ENCODE data around the gene GRIN2A.

The GRIN2A gene

DNA sequence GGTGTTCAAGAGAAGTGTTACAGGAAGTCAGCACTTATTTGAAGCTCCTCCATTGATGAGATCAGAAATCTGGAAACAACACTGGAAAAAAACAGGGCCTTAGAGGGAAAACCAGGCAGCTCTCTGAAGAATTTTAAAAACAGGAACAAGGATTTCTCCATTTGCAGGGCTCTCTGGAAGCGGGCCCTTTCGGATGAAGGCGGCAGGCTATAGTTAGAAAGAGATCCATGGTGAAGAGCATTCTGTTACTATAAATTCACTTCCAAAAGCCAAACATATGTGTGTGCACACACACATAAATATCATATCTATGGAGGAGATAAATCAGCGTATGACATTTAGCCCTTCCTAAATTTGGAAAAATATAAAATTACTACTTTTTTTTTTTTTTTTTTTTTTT, 42.6 kb upstream of the GRIN2A start:
- Histone ChIP-seq H4K20me1 (ENCODE audit: insufficient read depth, low read length) (no peaks in the 10 kb centered on the region), H3K79me2 (ENCODE audit: low read length) (no peaks in the 10 kb centered on the region), H3K36me3 (replicated peaks; ENCODE audit: insufficient read depth, low read length) (no peaks in the 10 kb centered on the region), H3K4me1 (ENCODE audit: low read length) (peaks cover 10% of the 10 kb centered on the region; the same call in 1 of the 2 replicates), H3K4me2 (ENCODE audit: low read depth, low read length) (no peak overlapping the region), H3K9me2 (replicated peaks; ENCODE audit: insufficient read depth, low read length) (no peaks in the 10 kb centered on the region), H3K27ac (ENCODE audit: low read length) (no peak overlapping the region), H3F3A (ENCODE audit: insufficient read depth, low read length) (no peaks in the 10 kb centered on the region), H2AFZ (ENCODE audit: low read length) (no peak overlapping the region), H3K9me3 (replicated peaks; ENCODE audit: insufficient read depth, low read length) (no peaks in the 10 kb centered on the region), H3K27me3 (replicated peaks; ENCODE audit: insufficient read depth, low read length) (no peaks in the 10 kb centered on the region), H3K4me3 (ENCODE audit: low read length) (no peak overlapping the region), H3K9ac (ENCODE audit: low read length) (no peak overlapping the region)
- no peak for DNase-seq
- TF ChIP-seq EZH2phosphoT487 (IDR thresholded peaks at IDR 0.05; ENCODE audit: low read length) (no peak), EZH2 (optimal IDR thresholded peaks at IDR 0.05; ENCODE audit: low read depth, low read length) (no peak)
- TF ChIP-seq, protein P1, sequence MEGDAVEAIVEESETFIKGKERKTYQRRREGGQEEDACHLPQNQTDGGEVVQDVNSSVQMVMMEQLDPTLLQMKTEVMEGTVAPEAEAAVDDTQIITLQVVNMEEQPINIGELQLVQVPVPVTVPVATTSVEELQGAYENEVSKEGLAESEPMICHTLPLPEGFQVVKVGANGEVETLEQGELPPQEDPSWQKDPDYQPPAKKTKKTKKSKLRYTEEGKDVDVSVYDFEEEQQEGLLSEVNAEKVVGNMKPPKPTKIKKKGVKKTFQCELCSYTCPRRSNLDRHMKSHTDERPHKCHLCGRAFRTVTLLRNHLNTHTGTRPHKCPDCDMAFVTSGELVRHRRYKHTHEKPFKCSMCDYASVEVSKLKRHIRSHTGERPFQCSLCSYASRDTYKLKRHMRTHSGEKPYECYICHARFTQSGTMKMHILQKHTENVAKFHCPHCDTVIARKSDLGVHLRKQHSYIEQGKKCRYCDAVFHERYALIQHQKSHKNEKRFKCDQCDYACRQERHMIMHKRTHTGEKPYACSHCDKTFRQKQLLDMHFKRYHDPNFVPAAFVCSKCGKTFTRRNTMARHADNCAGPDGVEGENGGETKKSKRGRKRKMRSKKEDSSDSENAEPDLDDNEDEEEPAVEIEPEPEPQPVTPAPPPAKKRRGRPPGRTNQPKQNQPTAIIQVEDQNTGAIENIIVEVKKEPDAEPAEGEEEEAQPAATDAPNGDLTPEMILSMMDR (IDR thresholded peaks at IDR 0.05; ENCODE audit: low read length) = no peak

DNA sequence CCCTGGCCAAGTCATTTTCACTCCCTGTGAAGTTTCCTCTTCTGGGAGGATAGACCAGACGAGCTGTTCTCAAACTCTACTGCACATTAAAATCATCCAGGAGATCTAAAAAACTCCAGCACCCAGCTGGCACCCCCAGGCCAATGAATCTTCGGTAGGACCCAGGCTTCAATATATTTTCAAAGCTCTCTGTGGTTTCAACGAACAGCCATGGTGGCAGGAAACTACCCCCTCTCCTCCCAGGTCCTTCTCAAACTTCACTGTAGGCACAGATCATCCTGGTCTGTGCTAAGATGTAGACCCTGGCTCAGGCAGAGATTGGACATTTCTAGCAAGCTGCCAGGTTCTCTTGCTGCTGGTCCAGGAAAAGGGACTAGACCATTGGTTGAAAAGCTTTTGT, 38.7 kb upstream of the GRIN2A start:
- no peaks in the 10 kb centered on the region for H3K9me2 ChIP-seq (replicated peaks; ENCODE audit: insufficient read depth, low read length)
- no peak overlapping the region for H2AFZ ChIP-seq (ENCODE audit: low read length)
- H3K9me3 ChIP-seq (replicated peaks; ENCODE audit: insufficient read depth, low read length) = no peaks in the 10 kb centered on the region
- no peaks in the 10 kb centered on the region for H3K79me2 ChIP-seq (ENCODE audit: low read length)
- H3K36me3 ChIP-seq (replicated peaks; ENCODE audit: insufficient read depth, low read length) = no peaks in the 10 kb centered on the region
- no peak overlapping the region for H3K9ac ChIP-seq (ENCODE audit: low read length)
- no peak for DNase-seq
- no peak overlapping the region for H3K27ac ChIP-seq (ENCODE audit: low read length)
- TF ChIP-seq EZH2phosphoT487 (IDR thresholded peaks at IDR 0.05; ENCODE audit: low read length) = no peak
- no peak for TF ChIP-seq EZH2 (optimal IDR thresholded peaks at IDR 0.05; ENCODE audit: low read depth, low read length)
- TF ChIP-seq, protein P1 (IDR thresholded peaks at IDR 0.05; ENCODE audit: low read length) = no peak
- no peaks in the 10 kb centered on the region for H3F3A ChIP-seq (ENCODE audit: insufficient read depth, low read length)
- H3K4me3 ChIP-seq (ENCODE audit: low read length) = no peak overlapping the region
- H3K4me1 ChIP-seq (ENCODE audit: low read length) = no peaks in the 10 kb centered on the region
- H3K27me3 ChIP-seq (replicated peaks; ENCODE audit: insufficient read depth, low read length) = no peaks in the 10 kb centered on the region
- no peaks in the 10 kb centered on the region for H4K20me1 ChIP-seq (ENCODE audit: insufficient read depth, low read length)
- H3K4me2 ChIP-seq (ENCODE audit: low read depth, low read length) = no peak overlapping the region

DNA sequence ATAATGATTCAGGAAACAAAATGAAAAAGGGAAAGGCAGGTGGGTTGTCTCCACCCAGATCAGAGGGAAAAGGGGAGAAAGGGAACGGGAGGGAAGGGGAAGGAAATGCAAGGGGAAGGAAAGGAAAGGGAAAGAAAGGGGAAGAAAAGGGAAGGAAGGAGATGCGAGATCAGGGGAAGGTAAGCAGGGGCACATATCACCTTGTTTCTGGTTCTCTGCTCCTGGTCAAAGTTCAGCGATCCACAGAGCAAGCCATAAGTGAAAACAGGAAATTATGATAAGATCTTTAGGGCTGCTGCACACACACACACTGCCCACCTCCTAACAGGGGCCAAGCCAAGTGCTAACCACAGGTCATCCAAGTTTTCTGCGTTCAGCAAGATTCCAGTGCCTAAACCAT, 37.5 kb upstream of the GRIN2A start:
- Histone ChIP-seq H3K27ac (ENCODE audit: low read length) (no peak overlapping the region), H3K79me2 (ENCODE audit: low read length) (no peaks in the 10 kb centered on the region), H3K9me3 (replicated peaks; ENCODE audit: insufficient read depth, low read length) (no peaks in the 10 kb centered on the region), H3K4me2 (ENCODE audit: low read depth, low read length) (no peak overlapping the region), H2AFZ (ENCODE audit: low read length) (no peak overlapping the region), H3K4me1 (ENCODE audit: low read length) (no peaks in the 10 kb centered on the region), H3K27me3 (replicated peaks; ENCODE audit: insufficient read depth, low read length) (no peaks in the 10 kb centered on the region), H3K9ac (ENCODE audit: low read length) (no peak overlapping the region), H3K36me3 (replicated peaks; ENCODE audit: insufficient read depth, low read length) (no peaks in the 10 kb centered on the region), H3F3A (ENCODE audit: insufficient read depth, low read length) (no peaks in the 10 kb centered on the region), H4K20me1 (ENCODE audit: insufficient read depth, low read length) (no peaks in the 10 kb centered on the region), H3K9me2 (replicated peaks; ENCODE audit: insufficient read depth, low read length) (no peaks in the 10 kb centered on the region), H3K4me3 (ENCODE audit: low read length) (no peak overlapping the region)
- TF ChIP-seq, protein P1 (IDR thresholded peaks at IDR 0.05; ENCODE audit: low read length) = no peak
- TF ChIP-seq EZH2 (optimal IDR thresholded peaks at IDR 0.05; ENCODE audit: low read depth, low read length) = no peak
- TF ChIP-seq EZH2phosphoT487 (IDR thresholded peaks at IDR 0.05; ENCODE audit: low read length) = no peak
- DNase-seq = no peak
